ENCODE measurements around the gene ALK. TPM values are rescaled to one million over a fixed set of nuclear protein-coding genes. Genes with fewer than 3 reads are reported as not detected.

The ALK gene
- total and polyA plus RNA-seq, 2 donors (not counting 1 experiment from before 2014, with no cell fraction given) = not detected

DNA sequence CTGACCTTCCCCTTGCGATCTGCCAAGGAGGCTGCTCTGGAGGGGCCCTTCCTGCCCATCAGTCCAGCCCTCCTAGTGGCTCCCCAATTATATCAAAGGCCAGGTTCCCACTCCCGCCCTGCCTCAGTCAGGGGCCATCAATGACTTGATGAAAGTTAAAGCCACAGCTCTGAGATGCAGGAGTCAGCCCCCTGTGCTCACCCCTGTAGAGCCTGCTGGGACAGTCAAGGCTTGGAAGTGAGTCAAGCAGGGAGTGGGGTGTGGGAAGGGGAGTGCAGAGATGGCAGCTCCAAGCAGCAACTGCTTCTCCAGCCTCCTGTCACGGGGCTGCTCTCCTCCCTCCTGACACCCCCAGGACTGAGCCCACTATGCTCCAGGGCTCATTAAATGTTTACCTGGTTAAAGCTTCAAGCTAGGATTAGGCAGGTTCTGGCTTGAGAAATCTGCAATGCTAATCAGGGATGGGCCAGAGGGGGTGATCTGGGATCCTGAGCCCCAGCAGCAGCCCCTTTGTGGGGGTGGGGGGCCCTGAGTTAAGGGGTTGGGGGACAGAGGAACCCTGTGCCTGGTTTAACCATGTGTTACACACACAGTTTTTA, 42.7 kb upstream of the ALK start:
- Histone ChIP-seq H3K36me3 (replicated peaks in 1 of 2; ENCODE audit: control extremely low read depth in 1 of 2, control insufficient read depth in 1 of 2, extremely low read depth in 1 of 2, insufficient read depth in 2 of 2, low read length in 1 of 2) (no peaks in the 10 kb centered on the region), H3K27ac (ENCODE audit: low read length in 2 of 2) (no peak overlapping the region), H4K20me1 (ENCODE audit: control insufficient read depth, insufficient read depth, low read length, poor library complexity, severe bottlenecking) (no peaks in the 10 kb centered on the region), H3K4me3 (ENCODE audit: control extremely low read depth in 1 of 5, extremely low read depth in 1 of 5, insufficient read depth in 1 of 5, low read depth in 2 of 5, low read length in 4 of 5) (no peak overlapping the region), H3K4me2 (replicated peaks; ENCODE audit: low read depth, low read length, poor library complexity, severe bottlenecking) (no peak overlapping the region), H3K9me3 (ENCODE audit: control extremely low read depth in 1 of 3, control insufficient read depth in 2 of 3, insufficient read depth in 1 of 3, low read length in 2 of 3) (no peaks in the 10 kb centered on the region), H3K79me2 (ENCODE audit: control insufficient read depth, insufficient read depth, low read length) (no peaks in the 10 kb centered on the region), H3K9ac (ENCODE audit: low read length) (no peak overlapping the region), H3K27me3 (replicated peaks in 1 of 4; ENCODE audit: control extremely low read depth in 1 of 4, control insufficient read depth in 3 of 4, insufficient read depth in 4 of 4, low read length in 3 of 4) (peaks cover 0 to 11% (median 3%) of the 10 kb centered on the region in 4 experiments), H3K4me1 (ENCODE audit: control insufficient read depth in 2 of 2, insufficient read depth in 2 of 2, low read length in 2 of 2) (no peaks in the 10 kb centered on the region), H2AFZ (ENCODE audit: insufficient read depth, low read depth, low read length, poor library complexity, severe bottlenecking) (no peak overlapping the region)
- DNase-seq = no peak
- Mint-ChIP-seq H3K27ac (no peak overlapping the region), H3K4me3 (no peak overlapping the region), H3K4me1 (no peaks in the 10 kb centered on the region), H3K9me3 (ENCODE audit: insufficient read depth) (no peaks in the 10 kb centered on the region), H3K27me3 (peaks cover 18% of the 10 kb centered on the region)
- TF ChIP-seq, protein P1, sequence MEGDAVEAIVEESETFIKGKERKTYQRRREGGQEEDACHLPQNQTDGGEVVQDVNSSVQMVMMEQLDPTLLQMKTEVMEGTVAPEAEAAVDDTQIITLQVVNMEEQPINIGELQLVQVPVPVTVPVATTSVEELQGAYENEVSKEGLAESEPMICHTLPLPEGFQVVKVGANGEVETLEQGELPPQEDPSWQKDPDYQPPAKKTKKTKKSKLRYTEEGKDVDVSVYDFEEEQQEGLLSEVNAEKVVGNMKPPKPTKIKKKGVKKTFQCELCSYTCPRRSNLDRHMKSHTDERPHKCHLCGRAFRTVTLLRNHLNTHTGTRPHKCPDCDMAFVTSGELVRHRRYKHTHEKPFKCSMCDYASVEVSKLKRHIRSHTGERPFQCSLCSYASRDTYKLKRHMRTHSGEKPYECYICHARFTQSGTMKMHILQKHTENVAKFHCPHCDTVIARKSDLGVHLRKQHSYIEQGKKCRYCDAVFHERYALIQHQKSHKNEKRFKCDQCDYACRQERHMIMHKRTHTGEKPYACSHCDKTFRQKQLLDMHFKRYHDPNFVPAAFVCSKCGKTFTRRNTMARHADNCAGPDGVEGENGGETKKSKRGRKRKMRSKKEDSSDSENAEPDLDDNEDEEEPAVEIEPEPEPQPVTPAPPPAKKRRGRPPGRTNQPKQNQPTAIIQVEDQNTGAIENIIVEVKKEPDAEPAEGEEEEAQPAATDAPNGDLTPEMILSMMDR (IDR thresholded peaks at IDR 0.05) = no peak
- TF ChIP-seq EZH2 (IDR thresholded peaks at IDR 0.05; ENCODE audit: borderline replicate concordance, insufficient read depth, low read depth, low read length, poor library complexity, severe bottlenecking) = no peak
- intact Hi-C loops (cut with micrococcal nuclease) = no loop called here
- ChIA-PET CTCF (no interaction called here), POLR2A (no interaction called here)
- 100% methylated on average over 1 of the region's 3 CpGs for WGBS (ENCODE audit: insufficient coverage)
- no peak for ATAC-seq (ENCODE audit: low read depth)

DNA sequence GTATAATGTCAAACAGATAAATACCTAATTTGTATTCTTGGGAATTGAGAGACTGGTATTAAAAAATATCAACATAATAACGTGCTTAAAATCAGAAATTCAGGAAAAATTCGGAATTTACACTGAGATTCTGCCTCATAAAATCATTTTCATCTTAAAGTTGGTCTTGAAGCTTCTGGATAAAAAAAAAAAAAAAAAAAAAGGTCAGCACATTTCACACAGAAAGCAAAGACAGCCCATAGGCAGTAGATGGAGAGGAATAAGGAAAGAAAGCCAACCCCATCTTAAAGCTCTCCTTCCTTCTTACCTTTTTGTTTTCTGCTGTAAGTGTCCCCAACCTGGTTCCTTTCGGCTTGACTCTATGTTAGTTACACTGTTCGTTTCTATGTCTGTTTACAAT, 41.5 kb upstream of the ALK start:
- TF ChIP-seq EZH2 (IDR thresholded peaks at IDR 0.05; ENCODE audit: borderline replicate concordance, insufficient read depth, low read depth, low read length, poor library complexity, severe bottlenecking) = no peak
- TF ChIP-seq, protein P1 (IDR thresholded peaks at IDR 0.05) = no peak
- ChIA-PET POLR2A (no interaction called here), CTCF (no interaction called here)
- H3K79me2 ChIP-seq (ENCODE audit: control insufficient read depth, insufficient read depth, low read length) = no peaks in the 10 kb centered on the region
- Mint-ChIP-seq H3K9me3 (ENCODE audit: insufficient read depth) (no peaks in the 10 kb centered on the region), H3K4me1 (no peaks in the 10 kb centered on the region), H3K27me3 (peaks cover 21% of the 10 kb centered on the region), H3K4me3 (no peak overlapping the region), H3K27ac (no peak overlapping the region)
- ATAC-seq (ENCODE audit: low read depth) = no peak
- H3K4me2 ChIP-seq (replicated peaks; ENCODE audit: low read depth, low read length, poor library complexity, severe bottlenecking) = no peak overlapping the region
- H4K20me1 ChIP-seq (ENCODE audit: control insufficient read depth, insufficient read depth, low read length, poor library complexity, severe bottlenecking) = no peaks in the 10 kb centered on the region
- H3K9ac ChIP-seq (ENCODE audit: low read length) = no peak overlapping the region
- H3K36me3 ChIP-seq (replicated peaks in 1 of 2; ENCODE audit: control extremely low read depth in 1 of 2, control insufficient read depth in 1 of 2, extremely low read depth in 1 of 2, insufficient read depth in 2 of 2, low read length in 1 of 2) = no peaks in the 10 kb centered on the region
- intact Hi-C loops (cut with micrococcal nuclease) = no loop called here
- no peak overlapping the region for H3K27ac ChIP-seq (ENCODE audit: low read length in 2 of 2)
- DNase-seq = no peak
- no peaks in the 10 kb centered on the region for H3K9me3 ChIP-seq (ENCODE audit: control extremely low read depth in 1 of 3, control insufficient read depth in 2 of 3, insufficient read depth in 1 of 3, low read length in 2 of 3)
- no peaks in the 10 kb centered on the region for H3K4me1 ChIP-seq (ENCODE audit: control insufficient read depth in 2 of 2, insufficient read depth in 2 of 2, low read length in 2 of 2)
- H3K4me3 ChIP-seq (ENCODE audit: control extremely low read depth in 1 of 5, extremely low read depth in 1 of 5, insufficient read depth in 1 of 5, low read depth in 2 of 5, low read length in 4 of 5) = no peak overlapping the region
- H3K27me3 ChIP-seq (replicated peaks in 1 of 4; ENCODE audit: control extremely low read depth in 1 of 4, control insufficient read depth in 3 of 4, insufficient read depth in 4 of 4, low read length in 3 of 4) = peaks cover 0 to 11% (median 3%) of the 10 kb centered on the region in 4 experiments
- WGBS (ENCODE audit: insufficient coverage) = 69% methylated on average over 2 of the region's 4 CpGs
- no peak overlapping the region for H2AFZ ChIP-seq (ENCODE audit: insufficient read depth, low read depth, low read length, poor library complexity, severe bottlenecking)
